PC-9 (cell line): ENCODE data around the gene PARS2.

Experiments
- CTCF ChIP-seq: fragments of 200-600 bp; sonication (generic); conservative IDR thresholded peaks from 2 replicates; pipeline ENCODE4 v1.6.1; 2017; ENCODE audit warnings: mixed run types, antibody characterized with exemption, mild to moderate bottlenecking, moderate library complexity
- EZH2 ChIP-seq: fragments of 200-600 bp; sonication (generic); IDR thresholded peaks from 2 replicates; pipeline ENCODE4 v1.8.0; 2017; ENCODE audit warnings: antibody characterized with exemption, low read depth

- TF ChIP-seq CTCF (no peak), EZH2 (no peak)
Measured at GRCh38 chr1:54784066-54784465, 19.7 kb upstream of the PARS2 start.
